ENCODE measurements around the gene SLC23A1. TPM values are rescaled to one million over a fixed set of nuclear protein-coding genes. Genes with fewer than 3 reads are reported as not detected.

SLC23A1 gene
- total RNA-seq, 1 donor from 2014 or later: 2.1 TPM

DNA sequence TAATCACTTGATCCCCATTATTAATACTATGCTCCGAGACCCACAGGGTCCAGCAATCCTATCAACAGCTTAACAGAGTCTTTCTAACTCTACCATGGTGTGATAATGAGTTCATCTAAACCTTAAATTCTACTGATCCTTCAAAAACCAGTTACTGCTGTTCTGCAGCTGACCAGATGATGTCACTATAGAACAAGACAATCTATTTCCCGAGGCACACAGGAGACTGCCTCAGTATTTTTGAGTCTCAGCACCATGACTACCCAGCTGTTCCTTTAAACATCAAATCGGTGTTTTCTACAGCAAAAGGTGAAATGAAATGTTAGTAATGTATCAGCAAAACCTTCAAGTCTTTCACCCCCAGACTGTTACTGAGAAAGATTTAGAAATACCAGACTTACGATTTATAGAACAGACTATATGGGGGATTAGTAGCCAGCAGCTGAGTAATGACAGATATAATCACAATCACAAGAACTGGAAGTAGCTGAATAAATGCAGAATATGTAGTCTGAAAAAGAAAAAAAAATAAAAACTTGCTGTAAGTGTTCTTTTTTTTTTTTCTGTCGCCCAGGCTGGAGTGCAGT is 39.3 kb upstream of the SLC23A1 start:
- Mint-ChIP-seq H3K27ac (no peak overlapping the region), H3K36me3 (peaks cover 3% of the 10 kb centered on the region)
- no peak for DNase-seq (ENCODE audit: extremely low spot score, unreplicated experiment)

GRCh38 chr5:139419226-139420192 is 36.4 kb upstream of the SLC23A1 start:
- no peak for DNase-seq (ENCODE audit: extremely low spot score, unreplicated experiment)
- Mint-ChIP-seq H3K27me3 (no peaks in the 10 kb centered on the region), H3K36me3 (peaks cover 6% of the 10 kb centered on the region), H3K27ac (no peak overlapping the region), H3K9me3 (no peaks in the 10 kb centered on the region), H3K4me1 (ENCODE audit: unreplicated experiment) (peaks cover 9% of the 10 kb centered on the region), H3K4me3 (no peak overlapping the region)
- TF ChIP-seq, protein P1, sequence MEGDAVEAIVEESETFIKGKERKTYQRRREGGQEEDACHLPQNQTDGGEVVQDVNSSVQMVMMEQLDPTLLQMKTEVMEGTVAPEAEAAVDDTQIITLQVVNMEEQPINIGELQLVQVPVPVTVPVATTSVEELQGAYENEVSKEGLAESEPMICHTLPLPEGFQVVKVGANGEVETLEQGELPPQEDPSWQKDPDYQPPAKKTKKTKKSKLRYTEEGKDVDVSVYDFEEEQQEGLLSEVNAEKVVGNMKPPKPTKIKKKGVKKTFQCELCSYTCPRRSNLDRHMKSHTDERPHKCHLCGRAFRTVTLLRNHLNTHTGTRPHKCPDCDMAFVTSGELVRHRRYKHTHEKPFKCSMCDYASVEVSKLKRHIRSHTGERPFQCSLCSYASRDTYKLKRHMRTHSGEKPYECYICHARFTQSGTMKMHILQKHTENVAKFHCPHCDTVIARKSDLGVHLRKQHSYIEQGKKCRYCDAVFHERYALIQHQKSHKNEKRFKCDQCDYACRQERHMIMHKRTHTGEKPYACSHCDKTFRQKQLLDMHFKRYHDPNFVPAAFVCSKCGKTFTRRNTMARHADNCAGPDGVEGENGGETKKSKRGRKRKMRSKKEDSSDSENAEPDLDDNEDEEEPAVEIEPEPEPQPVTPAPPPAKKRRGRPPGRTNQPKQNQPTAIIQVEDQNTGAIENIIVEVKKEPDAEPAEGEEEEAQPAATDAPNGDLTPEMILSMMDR (conservative IDR thresholded peaks at IDR 0.05): no peak

More for the DNA sequence above, 39.3 kb upstream of the SLC23A1 start:
- Mint-ChIP-seq H3K4me3 (no peak overlapping the region), H3K9me3 (no peaks in the 10 kb centered on the region), H3K4me1 (ENCODE audit: unreplicated experiment) (peaks cover 5% of the 10 kb centered on the region), H3K27me3 (no peaks in the 10 kb centered on the region)
- TF ChIP-seq, protein P1 (conservative IDR thresholded peaks at IDR 0.05): peak; percentile 91

GRCh38 chr5:139418793-139419192 is 35.7 kb upstream of the SLC23A1 start:
- H3K9me3 Mint-ChIP-seq: no peaks in the 10 kb centered on the region
- TF ChIP-seq, protein P1 (conservative IDR thresholded peaks at IDR 0.05): no peak
- peaks cover 6% of the 10 kb centered on the region for H3K36me3 Mint-ChIP-seq
- H3K27me3 Mint-ChIP-seq: no peaks in the 10 kb centered on the region
- H3K4me3 Mint-ChIP-seq: no peak overlapping the region
- H3K4me1 Mint-ChIP-seq (ENCODE audit: unreplicated experiment): peaks cover 9% of the 10 kb centered on the region
- no peak overlapping the region for H3K27ac Mint-ChIP-seq
- no peak for DNase-seq (ENCODE audit: extremely low spot score, unreplicated experiment)

DNA sequence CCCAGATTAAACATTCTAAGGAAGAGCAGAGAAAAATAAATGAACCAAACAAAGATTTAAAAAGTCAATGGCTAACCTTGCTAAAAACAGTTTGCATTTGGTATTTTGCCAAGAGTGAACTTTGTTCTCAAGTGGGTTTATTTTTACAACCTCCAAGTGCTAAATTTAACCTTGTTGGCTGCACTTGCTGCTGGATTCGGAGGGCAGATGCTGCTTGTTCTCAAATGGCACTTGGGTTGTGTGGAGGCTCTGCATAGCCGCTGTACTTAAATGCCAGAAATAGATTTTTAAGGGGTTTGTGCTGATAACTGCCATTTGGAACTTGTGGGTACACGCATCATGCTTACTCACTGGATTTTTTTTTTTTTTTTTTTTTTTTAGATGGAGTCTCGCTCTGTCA is 34.1 kb upstream of the SLC23A1 start:
- no peak for DNase-seq (ENCODE audit: extremely low spot score, unreplicated experiment)
- Mint-ChIP-seq H3K27me3 (no peaks in the 10 kb centered on the region), H3K4me1 (ENCODE audit: unreplicated experiment) (peaks cover 5% of the 10 kb centered on the region), H3K4me3 (no peak overlapping the region), H3K36me3 (peaks cover 3% of the 10 kb centered on the region), H3K9me3 (no peaks in the 10 kb centered on the region), H3K27ac (no peak overlapping the region)
- TF ChIP-seq, protein P1 (conservative IDR thresholded peaks at IDR 0.05): no peak

GRCh38 chr5:139416651-139417050 is 33.6 kb upstream of the SLC23A1 start:
- Mint-ChIP-seq H3K27me3 (no peaks in the 10 kb centered on the region), H3K36me3 (peaks cover 3% of the 10 kb centered on the region), H3K27ac (no peak overlapping the region), H3K9me3 (no peaks in the 10 kb centered on the region), H3K4me3 (no peak overlapping the region), H3K4me1 (ENCODE audit: unreplicated experiment) (peaks cover 3% of the 10 kb centered on the region)
- TF ChIP-seq, protein P1 (conservative IDR thresholded peaks at IDR 0.05): no peak
- DNase-seq (ENCODE audit: extremely low spot score, unreplicated experiment): no peak

All from type B pancreatic cell (in vitro differentiated cells).